HG03520 (cell line): ENCODE measurements around the gene ITGA3.
"Not testable (repeated sequence)": the region's sequence is repeated elsewhere in the genome, so short reads cannot be mapped to it uniquely, and the experiment has no call there.

Source experiments
- ATAC-seq: cut with Tn5 transposase; IDR thresholded peaks from one replicate; pipeline ENCODE4 v1.9.1; 2021; ENCODE audit warnings: mild to moderate bottlenecking, moderate library complexity; ENCODE audit not compliant: unreplicated experiment

ITGA3 gene

GRCh38 chr17:50034498-50035364 lies 21.2 kb upstream of the ITGA3 start:
- ATAC-seq: no peak

- ATAC-seq: no peak
Observed at GRCh38 chr17:50035421-50035879, 20.5 kb upstream of the ITGA3 start.

GRCh38 chr17:50035945-50036344 lies 20.0 kb upstream of the ITGA3 start:
- no peak for ATAC-seq

- ATAC-seq: no peak
Observed at GRCh38 chr17:50036455-50037261, 19.3 kb upstream of the ITGA3 start.

GRCh38 chr17:50037321-50038107 lies 18.4 kb upstream of the ITGA3 start:
- ATAC-seq: no peak

- ATAC-seq: no peak
Observed at GRCh38 chr17:50039058-50039457, 16.9 kb upstream of the ITGA3 start.

- ATAC-seq: not testable (repeated sequence)
Observed at GRCh38 chr17:50040496-50040895, 15.4 kb upstream of the ITGA3 start.

GRCh38 chr17:50042211-50042610 lies 13.7 kb upstream of the ITGA3 start:
- no peak for ATAC-seq

- no peak for ATAC-seq
Observed at GRCh38 chr17:50043290-50044148, 12.4 kb upstream of the ITGA3 start.

GRCh38 chr17:50044483-50044882 lies 11.4 kb upstream of the ITGA3 start:
- ATAC-seq: no peak

GRCh38 chr17:50045154-50045553 lies 10.8 kb upstream of the ITGA3 start:
- ATAC-seq: no peak

- no peak for ATAC-seq
Observed at GRCh38 chr17:50046179-50046578, 9.7 kb upstream of the ITGA3 start.

- no peak for ATAC-seq
Observed at GRCh38 chr17:50046667-50047066, 9.2 kb upstream of the ITGA3 start.

- no peak for ATAC-seq
Observed at GRCh38 chr17:50047083-50047482, 8.8 kb upstream of the ITGA3 start.

- ATAC-seq: no peak
Observed at GRCh38 chr17:50047488-50048126, 8.3 kb upstream of the ITGA3 start.

- ATAC-seq: no peak
Observed at GRCh38 chr17:50048146-50048720, 7.7 kb upstream of the ITGA3 start.

GRCh38 chr17:50048988-50049387 lies 6.9 kb upstream of the ITGA3 start:
- no peak for ATAC-seq

- no peak for ATAC-seq
Observed at GRCh38 chr17:50049636-50050035, 6.3 kb upstream of the ITGA3 start.

- ATAC-seq: no peak
Observed at GRCh38 chr17:50050431-50051032, 5.4 kb upstream of the ITGA3 start.
